CD4-positive, alpha-beta T cell treated with Interleukin-1 beta for 1 hour (primary cell): Measurements from ENCODE around the gene RNF26.
A peak's percentile ranks its signal among the peaks of the same experiment; 100 is the strongest.

ENCODE experiments used
- DNase-seq, 2 donors: peaks; one replicate each; pipeline ENCODE4 v3.0.0-alpha.2; 2020 to 2022

Gene RNF26

GRCh38 chr11:119334174-119334930 is at the start of gene RNF26:
TSS of gene RNF26 (plus strand) at chr11:119334527. CDS start at chr11:119335123, 596 bp downstream.
- DNase-seq, result peak; percentile 95 to 97

- DNase-seq, result no peak
Observed at GRCh38 chr11:119285431-119285830, 48.9 kb upstream of the RNF26 start.

- no peak for DNase-seq
Observed at GRCh38 chr11:119288219-119288618, 46.1 kb upstream of the RNF26 start.

- DNase-seq, result no peak
Observed at GRCh38 chr11:119290894-119291497, 43.3 kb upstream of the RNF26 start.

- DNase-seq, result no peak
Observed at GRCh38 chr11:119293461-119293860, 40.9 kb upstream of the RNF26 start.

GRCh38 chr11:119295178-119295577 is 39.1 kb upstream of the RNF26 start:
- DNase-seq, result no peak

- DNase-seq, result no peak
Observed at GRCh38 chr11:119297938-119298337, 36.4 kb upstream of the RNF26 start.

GRCh38 chr11:119298726-119299125 is 35.6 kb upstream of the RNF26 start:
- no peak for DNase-seq

- no peak for DNase-seq
Observed at GRCh38 chr11:119299416-119299815, 34.9 kb upstream of the RNF26 start.

- DNase-seq, result no peak
Observed at GRCh38 chr11:119300198-119300964, 33.9 kb upstream of the RNF26 start.

- DNase-seq, result no peak
Observed at GRCh38 chr11:119303227-119303718, 31.1 kb upstream of the RNF26 start.

GRCh38 chr11:119305556-119306372 is 28.6 kb upstream of the RNF26 start:
- no peak for DNase-seq

GRCh38 chr11:119306373-119306890 is 27.9 kb upstream of the RNF26 start:
- peak; percentile 17 to 62 for DNase-seq

- no peak for DNase-seq
Observed at GRCh38 chr11:119307219-119307618, 27.1 kb upstream of the RNF26 start.

GRCh38 chr11:119307974-119308373 is 26.4 kb upstream of the RNF26 start:
- no peak for DNase-seq

- no peak for DNase-seq
Observed at GRCh38 chr11:119309411-119309810, 24.9 kb upstream of the RNF26 start.

GRCh38 chr11:119309953-119310681 is 24.2 kb upstream of the RNF26 start:
- DNase-seq, result no peak

GRCh38 chr11:119310682-119311052 is 23.7 kb upstream of the RNF26 start:
- no peak for DNase-seq

GRCh38 chr11:119314726-119315125 is 19.6 kb upstream of the RNF26 start:
- DNase-seq, result no peak

GRCh38 chr11:119315131-119316015 is 19.0 kb upstream of the RNF26 start:
- DNase-seq, result peak; percentile 45 to 51
